HepG2 (cell line): ENCODE data around the gene PSPH. TPM values are rescaled to one million over a fixed set of nuclear protein-coding genes. Genes with fewer than 3 reads are reported as not detected.

Experiments
- ATM ChIP-seq: fragments of 450-650 bp; IDR thresholded peaks from 2 replicates; pipeline ENCODE4 v1.7.1; 2017; ENCODE audit warnings: mild to moderate bottlenecking, borderline replicate concordance
- DPF2 ChIP-seq: sonication (generic); formaldehyde crosslinking; IDR thresholded peaks from 2 replicates; pipeline ENCODE4 v1.4.0; 2020; ENCODE audit warnings: mild to moderate bottlenecking, low read depth, missing genetic modification reagents, borderline replicate concordance
- FOXO4 ChIP-seq: sonication (generic); formaldehyde crosslinking; conservative IDR thresholded peaks from 2 replicates; pipeline ENCODE4 v1.8.1; 2023; ENCODE audit warnings: missing genetic modification reagents
- JDP2 ChIP-seq: sonication (generic); formaldehyde crosslinking; IDR thresholded peaks from 2 replicates; pipeline ENCODE4 v1.8.1; 2022; ENCODE audit warnings: missing genetic modification reagents, borderline replicate concordance
- MAZ ChIP-seq, 2 experiments: sonication (generic) in 1 of 2; formaldehyde crosslinking in 1 of 2; IDR thresholded peaks; 2 replicates each; pipeline versions ENCODE4 v1.5.0 to v1.6.1; 2012 to 2020; ENCODE audit warnings: low read depth in 2 of 2, mild to moderate bottlenecking in 2 of 2, borderline replicate concordance in 1 of 2, improper control_type of control experiment in 1 of 2, low read length in 1 of 2, missing genetic modification reagents in 1 of 2, moderate library complexity in 1 of 2
- NFYB ChIP-seq: sonication (generic); formaldehyde crosslinking; IDR thresholded peaks from 2 replicates; pipeline ENCODE4 v1.4.0; 2020; ENCODE audit warnings: missing genetic modification reagents
- PHF5A ChIP-seq: IDR thresholded peaks from one replicate; pipeline ENCODE4 v1.6.1; 2018; ENCODE audit warnings: low read depth, missing genetic modification reagents; ENCODE audit not compliant: unreplicated experiment
- RXRB ChIP-seq: IDR thresholded peaks from 2 replicates; pipeline ENCODE4 v1.6.1; 2016; ENCODE audit warnings: borderline replicate concordance, missing genetic modification reagents, missing compliant biosample characterization
- SRY ChIP-seq: sonication (generic); formaldehyde crosslinking; IDR thresholded peaks from 2 replicates; pipeline ENCODE4 v1.8.0; 2022; ENCODE audit warnings: mild to moderate bottlenecking, missing genetic modification reagents
- ZNF207 ChIP-seq: fragments of 450-650 bp; IDR thresholded peaks from 2 replicates; pipeline ENCODE4 v1.6.1; 2016; ENCODE audit warnings: antibody characterized with exemption, borderline replicate concordance
- ZNF503 ChIP-seq: sonication (generic); formaldehyde crosslinking; IDR thresholded peaks from 2 replicates; pipeline ENCODE4 v1.4.0; 2020; ENCODE audit warnings: missing genetic modification reagents
- ZNF619 ChIP-seq: sonication (generic); formaldehyde crosslinking; IDR thresholded peaks from 2 replicates; pipeline ENCODE4 v1.4.0; 2020; ENCODE audit warnings: mild to moderate bottlenecking, missing genetic modification reagents
- ZNF7 ChIP-seq: IDR thresholded peaks from 2 replicates; pipeline ENCODE4 v1.6.1; 2016; ENCODE audit warnings: missing biosample characterization, missing genetic modification reagents
- polyA plus RNA-seq, 8 experiments: library from polyadenylated mRNA; depleted of rRNA in 3 of 8; stranded (reverse) in 7 of 8; unstranded in 1 of 8; fragments of >200 nt; fragmentation: Illumina TruSeq in 4 of 8; extraction: Trizol in 4 of 8; gene quantifications; 2 replicates each; pipeline versions ENCODE4 v1.2.1 to v1.2.3, GENCODE V29; 2011 to 2016; ENCODE audit warnings: low read depth in 4 of 8, missing spikeins in 1 of 8, mixed read lengths in 1 of 8; ENCODE audit not compliant: insufficient read depth in 1 of 8
- total RNA-seq, 5 experiments: library from RNA; depleted of rRNA; stranded (reverse); fragments of >200 nt; fragmentation: Illumina TruSeq; extraction: Trizol; gene quantifications; 2 replicates each; pipeline ENCODE4 v1.2.3, GENCODE V29; 2016; ENCODE audit warnings: low read depth in 1 of 5

The PSPH gene
- total and polyA plus RNA-seq, 2 of the 13 experiments (the other 11 are each of a cell fraction or from before 2014, with no cell fraction given) = 85.5 to 124 TPM

- no peak for TF ChIP-seq JDP2 (CRISPR knock-in tag)
- no peak for TF ChIP-seq ZNF207
- no peak for TF ChIP-seq NFYB
- peak; percentile 76 for TF ChIP-seq ZNF7 (CRISPR knock-in tag)
- TF ChIP-seq PHF5A (CRISPR knock-in tag) = no peak
- TF ChIP-seq ATM = no peak
- TF ChIP-seq MAZ (IDR thresholded peaks at IDR 0.05; ENCODE audit: borderline replicate concordance, low read depth, low read length) = no peak
- no peak for TF ChIP-seq MAZ (CRISPR knock-in tag; IDR thresholded peaks at IDR 0.05; ENCODE audit: low read depth)
- no peak for TF ChIP-seq FOXO4 (CRISPR knock-in tag)
- TF ChIP-seq DPF2 (CRISPR knock-in tag) = no peak
- no peak for TF ChIP-seq ZNF619 (CRISPR knock-in tag)
- TF ChIP-seq ZNF503 (CRISPR knock-in tag) = peak; percentile 71; the same call in 1 of the 2 replicates
- TF ChIP-seq RXRB (CRISPR knock-in tag) = peak; percentile 61; the same call in 1 of the 2 replicates
- no peak for TF ChIP-seq SRY
These were observed 22.2 kb downstream of the PSPH start (continued) for GRCh38 chr7:56028942-56029630.
